NCI-H1930 (cell line): ENCODE data around the gene WHAMM.
"Not testable (repeated sequence)": the region's sequence is repeated elsewhere in the genome, so short reads cannot be mapped to it uniquely, and the experiment has no call there.

ENCODE experiments used
- DNase-seq, 2 experiments: peaks; one replicate each; lab custom pipeline; 2025; lab: John Stamatoyannopoulos, UW

WHAMM gene

GRCh38 chr15:82838096-82838735 lies 28.8 kb downstream of the WHAMM start:
- no peak for DNase-seq

GRCh38 chr15:82839136-82839535 lies 29.7 kb downstream of the WHAMM start:
- DNase-seq, result no peak

DNA sequence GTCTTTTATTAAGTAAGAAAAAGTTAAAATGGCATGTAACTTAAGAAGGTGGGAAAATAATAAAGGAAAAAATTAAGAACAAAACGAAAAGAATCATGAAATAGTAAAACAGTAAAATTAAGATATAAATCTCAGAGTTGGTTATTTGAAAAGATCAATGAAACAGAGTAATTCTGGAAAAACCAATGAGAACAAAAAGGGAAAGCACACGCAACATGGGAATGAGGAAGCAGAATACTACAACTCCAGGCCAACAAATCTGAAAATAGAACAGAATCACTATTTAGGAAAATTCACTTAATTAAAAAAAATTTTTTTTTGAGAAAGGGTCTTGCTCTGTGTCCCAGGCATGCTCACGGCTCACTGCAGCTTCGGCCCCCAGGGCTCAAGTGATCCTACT lies 30.7 kb downstream of the WHAMM start:
- no peak for DNase-seq

GRCh38 chr15:82843566-82843965 lies 34.1 kb downstream of the WHAMM start:
- DNase-seq, result no peak

- no peak for DNase-seq
These were observed 36.3 kb downstream of the WHAMM start for GRCh38 chr15:82845686-82846085.

DNA sequence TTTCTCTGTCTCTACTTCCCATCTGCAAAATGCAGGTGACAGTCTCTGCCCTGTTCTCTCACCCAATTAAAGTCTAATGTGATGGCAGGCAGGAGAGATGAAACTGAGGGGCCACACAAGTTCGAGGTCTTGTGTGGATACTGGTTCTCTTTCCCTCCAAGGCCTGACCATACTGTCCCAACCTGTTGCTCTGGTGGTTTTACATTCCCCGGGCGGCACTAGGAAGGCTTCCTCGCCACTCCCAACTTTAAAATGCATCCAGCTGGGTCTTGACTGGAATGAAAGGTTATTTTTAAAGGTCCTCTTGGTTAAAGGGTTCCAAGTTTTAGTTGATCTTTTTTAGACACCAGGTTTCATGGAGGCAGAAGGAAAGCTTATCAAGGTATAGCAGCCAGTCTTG lies 37.2 kb downstream of the WHAMM start:
- DNase-seq, result no peak

- DNase-seq, result no peak
These were observed 38.3 kb downstream of the WHAMM start for GRCh38 chr15:82847703-82848102.

GRCh38 chr15:82848241-82848993 lies 39.0 kb downstream of the WHAMM start:
- DNase-seq, result no peak

- DNase-seq, result no peak
These were observed 40.4 kb downstream of the WHAMM start for GRCh38 chr15:82849556-82850512.

DNA sequence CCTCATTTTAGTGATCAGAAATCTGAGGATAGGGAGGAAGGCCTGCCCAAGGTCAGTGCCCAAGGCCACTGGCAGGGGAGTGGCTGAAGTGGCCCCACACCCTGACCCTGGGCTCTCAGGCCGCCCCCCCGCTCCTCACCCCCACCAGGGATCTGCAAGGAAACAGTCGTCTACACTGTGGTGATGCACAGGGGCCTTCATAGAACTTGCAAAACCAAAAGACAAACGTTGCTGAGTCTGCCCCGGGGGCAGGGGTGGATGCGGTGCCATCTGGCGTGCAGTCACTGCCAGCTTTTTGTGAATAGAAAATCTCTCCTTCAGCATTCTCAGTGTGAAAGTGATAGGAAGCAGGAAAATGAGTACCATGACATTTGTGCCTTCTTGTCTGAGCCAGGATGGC lies 41.3 kb downstream of the WHAMM start:
- DNase-seq, result no peak

DNA sequence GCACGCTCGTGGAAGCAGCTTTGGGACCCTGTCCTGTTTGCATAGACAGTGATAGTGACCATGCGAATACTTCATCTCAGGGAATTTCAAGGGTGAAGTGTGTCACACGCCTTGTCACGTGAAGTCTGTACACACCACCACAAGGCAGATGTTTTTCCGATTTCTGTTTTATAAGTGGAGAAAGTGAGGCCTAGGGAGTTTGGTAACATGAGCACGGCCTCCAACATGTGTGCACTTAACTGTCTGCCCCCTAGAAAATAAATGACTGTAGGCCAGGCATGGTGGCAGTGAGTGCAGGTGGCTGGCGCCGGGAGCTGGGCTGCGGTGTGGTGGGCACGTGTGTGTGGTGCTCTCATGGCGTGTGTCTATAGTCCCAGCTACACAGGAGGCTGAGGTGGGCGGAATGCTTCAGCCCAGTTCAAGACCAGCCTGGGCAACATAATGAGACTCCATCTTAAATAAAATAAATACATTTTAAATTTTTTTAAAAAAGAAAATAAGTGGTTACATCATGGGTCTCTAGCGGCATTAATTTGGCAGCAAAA lies 42.0 kb downstream of the WHAMM start:
- DNase-seq, result no peak

DNA sequence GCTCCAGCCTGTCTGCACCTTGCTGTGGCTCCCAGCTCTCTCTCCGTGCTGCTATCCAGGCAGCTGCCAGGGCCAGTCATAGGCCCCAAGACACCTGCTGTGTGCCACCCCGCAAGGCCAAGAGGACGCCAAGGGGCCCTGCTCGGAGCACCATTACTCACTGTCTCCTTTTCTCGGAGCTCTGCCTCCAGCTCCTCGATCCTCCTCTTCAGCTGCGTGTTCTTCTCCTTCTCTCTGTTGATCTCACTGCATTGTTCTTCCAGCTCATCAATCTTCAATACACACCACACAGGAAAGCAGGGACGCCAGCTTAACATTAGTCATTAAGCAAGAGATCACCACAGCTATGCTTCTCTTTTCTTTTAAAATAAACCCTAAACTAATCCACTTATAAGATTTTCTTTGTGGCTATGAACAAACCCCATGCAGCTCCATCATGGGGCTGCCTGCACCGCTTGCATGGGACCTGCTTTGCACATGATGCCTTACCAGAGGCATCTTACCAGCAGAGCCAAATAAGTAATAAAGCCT lies 42.6 kb downstream of the WHAMM start:
- DNase-seq, result no peak

DNA sequence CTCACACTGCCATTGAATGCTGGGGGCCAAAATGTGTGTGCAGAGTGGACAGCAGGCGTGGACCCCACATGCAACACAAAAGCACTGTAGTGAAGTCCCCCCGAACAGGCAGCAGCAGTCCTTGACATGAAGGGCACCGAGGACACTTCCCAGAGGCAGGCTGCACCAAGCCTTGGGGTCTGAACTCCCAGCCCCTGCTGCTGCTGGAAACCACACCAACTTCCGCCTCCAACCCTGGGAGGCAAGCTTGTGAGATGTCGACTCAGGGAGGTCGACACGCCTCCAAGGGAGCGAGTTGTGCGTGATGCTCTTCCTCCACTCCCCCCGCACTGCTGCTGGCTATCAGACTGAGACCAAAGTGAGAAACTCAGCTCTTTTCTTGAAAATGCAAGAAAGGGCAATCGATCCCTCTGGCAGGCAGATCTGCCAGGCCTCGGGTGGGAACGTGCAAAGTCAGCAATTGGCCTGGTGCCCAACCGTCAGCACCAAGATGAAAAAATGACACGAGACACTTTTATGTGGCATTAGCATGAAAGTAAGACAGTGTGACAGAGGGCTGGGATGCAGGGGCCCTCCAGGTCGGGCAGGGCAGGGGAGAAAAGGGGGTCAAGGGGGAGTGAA lies 43.6 kb downstream of the WHAMM start:
- DNase-seq, result no peak

DNA sequence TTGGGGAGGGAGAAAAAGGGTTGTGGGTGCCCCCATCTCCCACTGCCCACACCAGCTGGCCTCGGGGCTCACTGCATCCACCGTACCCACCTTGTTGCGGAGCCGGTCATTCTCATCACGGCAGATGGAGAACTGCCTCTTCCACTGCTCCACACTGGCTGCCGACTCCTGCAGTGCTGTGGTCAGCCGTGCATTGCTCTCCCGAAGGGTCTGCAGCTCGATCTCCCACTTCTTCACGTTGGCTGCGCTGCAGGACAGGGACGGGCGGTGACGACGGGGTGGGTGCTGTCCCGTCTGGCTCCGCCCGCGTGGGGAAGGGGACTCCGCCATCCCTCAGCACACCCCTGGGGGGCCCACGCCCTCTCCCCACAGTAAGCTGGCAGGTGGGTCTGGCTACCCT lies 45.1 kb downstream of the WHAMM start:
- no peak for DNase-seq

DNA sequence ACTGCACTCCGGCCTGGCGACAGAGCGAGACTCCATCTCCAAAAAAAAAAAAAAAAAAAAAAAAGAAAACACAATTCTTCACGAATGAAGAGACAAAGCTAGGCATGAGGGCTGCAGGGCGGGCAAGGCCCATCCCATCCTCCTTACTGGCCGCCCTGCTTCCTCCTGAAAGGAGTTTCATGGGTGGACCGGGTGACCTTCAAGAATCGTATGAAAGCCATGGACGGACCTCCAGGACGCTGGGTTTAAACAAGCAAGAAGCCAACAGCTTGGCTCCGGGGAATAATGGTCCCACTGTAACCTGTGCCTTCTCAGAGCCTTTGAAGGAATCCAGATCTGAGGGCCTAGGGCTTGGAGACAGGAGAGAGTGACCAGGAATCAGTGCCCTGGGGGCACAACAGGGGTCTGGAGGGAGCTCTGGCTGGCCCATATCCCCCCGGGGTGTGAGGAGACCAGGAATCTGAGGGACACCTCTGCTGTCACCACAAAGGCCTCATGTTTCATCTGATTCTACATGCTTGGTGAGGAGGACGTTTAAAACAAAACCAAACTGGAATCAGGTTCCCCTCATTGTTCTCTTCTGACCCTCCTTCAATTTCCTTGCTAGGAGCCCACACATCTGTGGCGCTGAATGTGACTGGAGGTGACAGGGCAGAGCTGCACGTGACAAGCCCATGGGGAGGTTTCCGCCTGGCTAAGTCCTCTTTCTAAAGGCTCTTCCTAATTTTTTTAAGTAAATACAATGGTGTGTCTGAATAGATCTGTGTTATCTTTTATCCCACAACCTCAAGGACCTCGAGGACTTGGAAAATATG lies 46.1 kb downstream of the WHAMM start:
- DNase-seq, result no peak

- no peak for DNase-seq
These were observed 47.2 kb downstream of the WHAMM start for GRCh38 chr15:82856397-82857170.

DNA sequence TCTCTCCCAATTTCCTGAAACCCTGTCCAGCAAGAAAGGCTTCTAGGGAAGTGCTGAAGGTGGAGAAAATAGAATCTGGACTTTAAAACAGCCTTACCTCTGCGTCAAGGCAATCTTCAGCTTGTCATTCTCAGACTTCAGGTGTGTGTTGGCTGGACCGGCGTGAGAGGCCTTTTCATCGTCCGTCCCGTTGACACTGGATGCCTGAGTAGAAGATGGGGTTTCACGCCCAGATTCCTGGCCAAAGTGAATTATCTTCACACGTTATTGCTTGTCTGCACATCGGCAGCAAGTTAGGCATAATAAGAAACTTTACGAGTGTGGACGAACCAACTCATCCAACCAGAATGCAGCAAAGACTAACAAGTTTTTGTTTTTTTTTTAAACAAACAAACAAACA lies 49.5 kb downstream of the WHAMM start:
- DNase-seq, result no peak

- DNase-seq, result no peak
These were observed 53.5 kb downstream of the WHAMM start for GRCh38 chr15:82862886-82863285.

DNA sequence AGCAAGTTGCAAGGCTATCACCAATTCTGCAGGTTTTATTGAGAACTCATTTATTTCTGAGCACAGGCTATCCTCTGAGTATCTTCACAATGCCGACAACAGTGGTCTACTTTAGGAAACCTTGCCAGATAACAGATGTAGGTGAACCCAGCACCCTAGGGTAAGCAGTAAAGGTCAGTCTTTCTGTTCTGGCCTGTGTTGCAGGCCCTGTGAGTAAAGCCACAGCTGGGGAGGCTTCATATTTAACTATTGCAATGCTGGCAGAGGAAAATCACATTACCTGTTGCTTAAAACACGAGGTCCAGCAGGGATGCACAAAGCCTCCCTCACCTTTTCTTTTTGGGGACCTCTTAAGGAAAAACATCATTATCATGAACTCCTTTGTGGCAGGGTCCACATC lies 55.5 kb downstream of the WHAMM start:
- DNase-seq, result no peak

DNA sequence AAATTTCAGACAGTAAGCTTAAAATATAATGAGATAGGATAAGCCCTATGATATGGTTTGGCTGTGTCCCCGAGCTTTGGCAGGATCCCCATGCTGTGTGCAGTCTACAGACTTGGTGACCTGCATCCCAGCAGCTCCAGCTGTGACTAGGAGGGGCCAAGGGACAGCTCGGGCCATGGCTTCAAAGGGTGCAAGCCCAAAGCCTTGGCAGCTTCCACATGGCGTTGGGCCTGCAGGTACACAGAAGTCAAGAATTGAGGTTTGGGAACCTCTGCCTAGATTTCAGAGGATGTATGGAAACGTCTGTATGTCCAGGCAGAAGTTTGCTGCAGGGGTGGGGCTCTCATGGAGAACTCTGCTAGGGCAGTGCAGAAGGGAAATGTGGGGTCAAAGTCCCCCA lies 56.2 kb downstream of the WHAMM start:
- DNase-seq, result not testable (repeated sequence)
